ENCODE data around the gene PARP8.
"Not testable (repeated sequence)": the region's sequence is repeated elsewhere in the genome, so short reads cannot be mapped to it uniquely, and the experiment has no call there.

PARP8 gene

GRCh38 chr5:50684721-50685120 lies 18.3 kb downstream of the PARP8 start:
- no peak for DNase-seq

GRCh38 chr5:50687548-50687947 lies 21.1 kb downstream of the PARP8 start:
- no peak for DNase-seq

- no peak for DNase-seq
These were observed 25.1 kb downstream of the PARP8 start for GRCh38 chr5:50691399-50692016.

GRCh38 chr5:50694027-50694590 lies 27.7 kb downstream of the PARP8 start:
- no peak for DNase-seq

- DNase-seq = not testable (repeated sequence)
These were observed 28.2 kb downstream of the PARP8 start for GRCh38 chr5:50694626-50695025.

- DNase-seq = no peak
These were observed 31.3 kb downstream of the PARP8 start for GRCh38 chr5:50697739-50698138.

- DNase-seq = no peak
These were observed 33.3 kb downstream of the PARP8 start for GRCh38 chr5:50699737-50700136.

GRCh38 chr5:50700706-50701105 lies 34.3 kb downstream of the PARP8 start:
- DNase-seq = no peak

GRCh38 chr5:50702615-50703366 lies 36.4 kb downstream of the PARP8 start:
- no peak for DNase-seq

GRCh38 chr5:50703367-50703666 lies 36.9 kb downstream of the PARP8 start:
- no peak for DNase-seq

GRCh38 chr5:50704730-50705129 lies 38.3 kb downstream of the PARP8 start:
- DNase-seq = no peak

GRCh38 chr5:50709471-50709870 lies 43.0 kb downstream of the PARP8 start:
- no peak for DNase-seq

- DNase-seq = no peak
These were observed 44.4 kb downstream of the PARP8 start for GRCh38 chr5:50710838-50711237.

GRCh38 chr5:50711280-50711679 lies 44.8 kb downstream of the PARP8 start:
- DNase-seq = peak; percentile 59

GRCh38 chr5:50712479-50712878 lies 46.0 kb downstream of the PARP8 start:
- no peak for DNase-seq

- no peak for DNase-seq
These were observed 48.6 kb downstream of the PARP8 start for GRCh38 chr5:50715001-50715400.

- DNase-seq = no peak
These were observed 49.7 kb downstream of the PARP8 start for GRCh38 chr5:50716134-50716533.

- DNase-seq = no peak
These were observed 51.2 kb downstream of the PARP8 start for GRCh38 chr5:50717651-50718050.

- DNase-seq = no peak
These were observed 53.7 kb downstream of the PARP8 start for GRCh38 chr5:50720061-50720710.

GRCh38 chr5:50722223-50722622 lies 55.8 kb downstream of the PARP8 start:
- no peak for DNase-seq

- no peak for DNase-seq
These were observed 57.8 kb downstream of the PARP8 start for GRCh38 chr5:50724262-50724661.

- no peak for DNase-seq
These were observed 59.5 kb downstream of the PARP8 start for GRCh38 chr5:50725800-50726474.

- no peak for DNase-seq
These were observed 60.2 kb downstream of the PARP8 start for GRCh38 chr5:50726475-50727148.

All from CD4-positive, alpha-beta T cell treated with Interleukin-15 for 1 hour (primary cell).